ENCODE data around the gene CACFD1. TPM values are rescaled to one million over a fixed set of nuclear protein-coding genes. Genes with fewer than 3 reads are reported as not detected.

The CACFD1 gene
- total RNA-seq, 1 donor from 2014 or later, result 15.0 TPM

GRCh38 chr9:133490201-133490681, 30.5 kb downstream of the CACFD1 start:
- DNase-seq (no peak), ATAC-seq (ENCODE audit: low read depth) (no peak)
- intact Hi-C loops (cut with micrococcal nuclease), result no loop called here
- H3K9me3 Mint-ChIP-seq, result no peaks in the 10 kb centered on the region
- TF ChIP-seq, protein P1, sequence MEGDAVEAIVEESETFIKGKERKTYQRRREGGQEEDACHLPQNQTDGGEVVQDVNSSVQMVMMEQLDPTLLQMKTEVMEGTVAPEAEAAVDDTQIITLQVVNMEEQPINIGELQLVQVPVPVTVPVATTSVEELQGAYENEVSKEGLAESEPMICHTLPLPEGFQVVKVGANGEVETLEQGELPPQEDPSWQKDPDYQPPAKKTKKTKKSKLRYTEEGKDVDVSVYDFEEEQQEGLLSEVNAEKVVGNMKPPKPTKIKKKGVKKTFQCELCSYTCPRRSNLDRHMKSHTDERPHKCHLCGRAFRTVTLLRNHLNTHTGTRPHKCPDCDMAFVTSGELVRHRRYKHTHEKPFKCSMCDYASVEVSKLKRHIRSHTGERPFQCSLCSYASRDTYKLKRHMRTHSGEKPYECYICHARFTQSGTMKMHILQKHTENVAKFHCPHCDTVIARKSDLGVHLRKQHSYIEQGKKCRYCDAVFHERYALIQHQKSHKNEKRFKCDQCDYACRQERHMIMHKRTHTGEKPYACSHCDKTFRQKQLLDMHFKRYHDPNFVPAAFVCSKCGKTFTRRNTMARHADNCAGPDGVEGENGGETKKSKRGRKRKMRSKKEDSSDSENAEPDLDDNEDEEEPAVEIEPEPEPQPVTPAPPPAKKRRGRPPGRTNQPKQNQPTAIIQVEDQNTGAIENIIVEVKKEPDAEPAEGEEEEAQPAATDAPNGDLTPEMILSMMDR (IDR thresholded peaks at IDR 0.05), result no peak
- ChIA-PET POLR2A (interaction anchor here (0.6 kb wide), 1 partner anchor 1989 kb away, joined by 3 read pairs; no protein-coding TSS in a partner anchor), CTCF (interaction anchor here (1.0 kb wide), 1 partner anchor 304 kb away, joined by 5 read pairs; no protein-coding TSS in a partner anchor)
- H3K4me1 Mint-ChIP-seq, result peaks cover 5% of the 10 kb centered on the region
- H3K36me3 Mint-ChIP-seq (ENCODE audit: low read depth), result no peaks in the 10 kb centered on the region
- H3K27me3 Mint-ChIP-seq, result peaks cover 1% of the 10 kb centered on the region
- H3K4me3 Mint-ChIP-seq, result no peak overlapping the region
- H3K27ac Mint-ChIP-seq, result no peak overlapping the region

DNA sequence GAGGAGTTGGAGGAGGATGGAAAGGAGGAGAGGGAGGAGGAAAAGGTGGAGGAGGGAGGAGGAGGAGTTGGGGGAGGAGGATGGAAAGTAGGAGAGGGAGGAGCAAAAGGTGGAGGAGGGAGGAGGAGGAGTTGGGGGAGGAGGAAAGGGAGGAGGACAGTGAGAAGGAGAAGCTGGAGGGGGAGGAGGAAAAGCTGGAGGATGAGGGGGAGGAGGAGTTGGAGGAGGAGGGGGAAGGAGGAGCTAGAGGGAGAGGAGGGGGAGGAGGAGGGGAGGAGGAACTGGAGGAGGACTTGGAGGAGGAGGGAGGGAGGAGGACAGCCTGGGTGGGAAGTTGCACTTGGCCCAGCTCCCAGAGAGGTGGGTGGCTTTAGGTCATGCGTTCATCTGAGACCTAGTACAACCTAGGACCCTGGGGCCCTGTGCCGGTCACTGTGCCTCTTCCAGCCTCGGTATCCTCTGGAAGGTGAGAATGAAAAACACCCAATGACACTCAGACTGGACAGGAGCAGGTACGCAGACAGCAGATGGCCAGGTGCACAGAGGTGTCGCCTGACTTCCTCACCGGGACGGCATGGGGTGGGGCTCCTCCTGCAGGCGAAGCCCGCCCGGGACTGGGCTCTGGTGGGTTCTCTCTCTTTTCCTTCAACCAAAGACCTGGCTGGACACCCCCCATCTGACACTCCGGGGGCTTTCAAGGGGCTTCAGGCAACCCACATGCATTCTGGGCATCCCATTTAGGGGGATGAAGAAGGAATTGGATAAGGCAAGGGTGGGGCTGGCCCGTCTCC, 31.3 kb downstream of the CACFD1 start:
- intact Hi-C loops (cut with micrococcal nuclease), result no loop called here
- DNase-seq (no peak), ATAC-seq (ENCODE audit: low read depth) (no peak)
- TF ChIP-seq, protein P1 (IDR thresholded peaks at IDR 0.05), result no peak
- Mint-ChIP-seq H3K4me1 (peaks cover 4% of the 10 kb centered on the region), H3K36me3 (ENCODE audit: low read depth) (no peaks in the 10 kb centered on the region), H3K9me3 (no peaks in the 10 kb centered on the region), H3K27ac (no peak overlapping the region), H3K27me3 (peaks cover 1% of the 10 kb centered on the region), H3K4me3 (no peak overlapping the region)
- POLR2A ChIA-PET, result interaction anchor here (0.6 kb wide), 1 partner anchor 1988 kb away, joined by 3 read pairs; no protein-coding TSS in a partner anchor
- CTCF ChIA-PET, result interaction anchor here (0.6 to 1.4 kb wide), 3 partner anchors 10 to 695 kb away, joined by 3 to 5 read pairs (median 3); no protein-coding TSS in a partner anchor

- TF ChIP-seq, protein P1 (IDR thresholded peaks at IDR 0.05), result no peak
- no peak overlapping the region for H3K4me3 Mint-ChIP-seq
- no peak overlapping the region for H3K27ac Mint-ChIP-seq
- CTCF ChIA-PET, result interaction anchor here (1.4 kb wide), 1 partner anchor 10 kb away, joined by 3 read pairs; no protein-coding TSS in a partner anchor
- no peaks in the 10 kb centered on the region for H3K36me3 Mint-ChIP-seq (ENCODE audit: low read depth)
- ATAC-seq (ENCODE audit: low read depth), result no peak
- H3K27me3 Mint-ChIP-seq, result no peaks in the 10 kb centered on the region
- no peak for DNase-seq
- POLR2A ChIA-PET, result no interaction called here
- no peaks in the 10 kb centered on the region for H3K9me3 Mint-ChIP-seq
- no peaks in the 10 kb centered on the region for H3K4me1 Mint-ChIP-seq
- intact Hi-C loops (cut with micrococcal nuclease), result no loop called here
These were observed 31.8 kb downstream of the CACFD1 start for GRCh38 chr9:133491656-133491925.

DNA sequence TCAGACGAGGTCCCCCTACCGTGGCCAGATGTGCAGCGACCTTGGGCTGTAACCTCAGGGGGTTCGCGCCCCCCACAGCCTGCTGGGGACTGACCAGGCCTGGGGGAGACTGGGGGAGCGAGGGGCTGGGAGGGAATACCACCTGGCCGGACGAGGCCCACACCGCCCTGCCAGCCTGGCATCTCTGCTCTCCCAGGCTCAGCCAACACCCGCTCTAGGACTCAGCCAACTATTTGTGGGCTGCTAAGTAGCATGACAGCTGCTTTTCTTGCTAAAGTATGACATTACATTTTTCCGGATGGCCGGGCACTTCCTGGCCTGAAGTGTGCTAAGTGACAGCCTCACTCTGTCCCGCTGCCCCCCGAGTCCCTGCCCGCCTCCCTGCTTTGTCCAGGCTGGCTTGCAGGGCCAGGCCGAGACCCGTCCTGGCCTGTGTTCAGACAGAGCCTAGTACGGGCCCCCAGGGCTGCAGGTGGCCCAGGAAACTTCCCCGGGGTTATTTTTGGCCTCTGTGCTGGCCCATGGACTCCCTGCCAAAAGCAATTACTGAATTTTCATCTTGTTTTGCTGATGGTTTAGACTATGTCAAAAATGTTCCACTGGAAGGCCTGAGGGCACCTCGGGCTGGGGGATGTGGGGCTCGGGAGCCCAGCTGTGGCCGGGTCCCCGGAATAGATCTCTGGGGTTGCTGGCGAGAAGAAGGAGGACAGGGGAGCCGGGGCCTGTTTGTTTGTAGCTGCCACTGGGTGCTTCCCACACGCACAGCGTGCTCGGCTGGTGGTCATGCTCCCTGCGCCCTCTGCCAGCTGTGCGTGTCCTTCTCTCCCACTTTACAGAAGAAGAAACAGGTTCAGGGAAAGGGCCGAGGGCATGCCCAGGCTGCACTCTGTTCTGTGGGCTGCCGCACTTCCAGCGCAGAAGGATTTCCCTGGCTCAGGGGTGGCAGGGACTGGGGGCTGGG, 32.6 kb downstream of the CACFD1 start:
- DNase-seq (no peak), ATAC-seq (ENCODE audit: low read depth) (no peak)
- intact Hi-C loops (cut with micrococcal nuclease), result no loop called here
- POLR2A ChIA-PET, result no interaction called here
- TF ChIP-seq, protein P1 (IDR thresholded peaks at IDR 0.05), result no peak
- no peak overlapping the region for H3K27ac Mint-ChIP-seq
- H3K4me3 Mint-ChIP-seq, result no peak overlapping the region
- no peaks in the 10 kb centered on the region for H3K27me3 Mint-ChIP-seq
- no peaks in the 10 kb centered on the region for H3K36me3 Mint-ChIP-seq (ENCODE audit: low read depth)
- no peaks in the 10 kb centered on the region for H3K4me1 Mint-ChIP-seq
- CTCF ChIA-PET, result interaction anchor here (1.4 kb wide), 1 partner anchor 9 kb away, joined by 3 read pairs; no protein-coding TSS in a partner anchor
- H3K9me3 Mint-ChIP-seq, result no peaks in the 10 kb centered on the region

DNA sequence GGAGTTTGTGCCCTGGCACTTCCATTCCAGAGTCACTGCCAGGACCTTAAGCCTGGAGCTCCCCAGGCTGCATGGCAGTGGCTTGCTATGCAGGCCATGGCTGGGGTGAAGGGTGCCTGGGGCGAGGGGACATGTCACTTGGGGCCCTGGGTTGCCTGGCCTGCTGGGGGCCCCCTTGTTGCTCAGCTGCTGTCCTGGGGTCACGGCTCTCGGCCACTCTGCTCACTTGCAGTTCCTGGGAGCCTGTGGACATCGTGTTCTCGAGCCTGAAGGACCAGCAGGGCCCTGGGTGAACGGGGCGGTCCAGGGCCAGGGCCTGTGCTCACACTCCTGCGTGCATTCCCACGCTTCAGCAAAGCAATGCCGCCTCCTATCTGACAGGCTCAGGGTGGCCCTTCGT, 33.6 kb downstream of the CACFD1 start:
- Mint-ChIP-seq H3K4me1 (no peaks in the 10 kb centered on the region), H3K27ac (no peak overlapping the region), H3K27me3 (peaks cover 5% of the 10 kb centered on the region), H3K36me3 (ENCODE audit: low read depth) (no peaks in the 10 kb centered on the region), H3K4me3 (no peak overlapping the region), H3K9me3 (no peaks in the 10 kb centered on the region)
- POLR2A ChIA-PET, result no interaction called here
- ATAC-seq (ENCODE audit: low read depth), result no peak
- CTCF ChIA-PET, result no interaction called here
- TF ChIP-seq, protein P1 (IDR thresholded peaks at IDR 0.05), result no peak
- no peak for DNase-seq
- intact Hi-C loops (cut with micrococcal nuclease), result no loop called here
